NCI-H748 treated with DMSO at 0.1 percent for 48 hours (cell line): ENCODE results near the gene XPR1.

Source experiments
- DNase-seq: peaks from one replicate; lab custom pipeline; 2025; lab: John Stamatoyannopoulos, UW

Gene XPR1

DNA sequence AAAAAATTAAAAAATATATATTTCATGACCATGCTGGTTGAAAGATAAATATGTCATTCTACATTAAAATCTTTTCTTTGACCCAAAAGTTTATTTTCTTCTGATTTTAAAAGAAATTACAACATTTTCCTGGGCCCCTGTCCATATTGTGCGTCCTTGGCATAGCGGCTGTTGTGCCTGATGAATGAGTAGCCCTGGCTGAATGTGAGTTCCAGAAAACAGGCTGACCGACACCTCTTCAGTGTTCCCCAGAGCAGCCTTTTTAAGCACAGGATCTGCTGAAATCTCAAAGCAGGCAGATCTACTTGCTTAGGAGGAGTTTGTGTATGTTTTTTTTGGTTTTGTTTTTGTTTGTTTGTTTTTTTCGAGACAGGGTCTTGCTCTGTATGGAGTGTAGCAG is 300.6 kb downstream of the XPR1 start:
- DNase-seq, result no peak

GRCh38 chr1:180933141-180933540 is 301.3 kb downstream of the XPR1 start:
- DNase-seq, result no peak

- DNase-seq, result no peak
These were observed 302.7 kb downstream of the XPR1 start for GRCh38 chr1:180934563-180934962.

GRCh38 chr1:180935326-180936109 is 303.7 kb downstream of the XPR1 start:
- DNase-seq, result no peak

- no peak for DNase-seq
These were observed 304.5 kb downstream of the XPR1 start for GRCh38 chr1:180936110-180937011.

- DNase-seq, result no peak
These were observed 305.2 kb downstream of the XPR1 start for GRCh38 chr1:180937012-180937372.

GRCh38 chr1:180937624-180938225 is 305.9 kb downstream of the XPR1 start:
- DNase-seq, result no peak

DNA sequence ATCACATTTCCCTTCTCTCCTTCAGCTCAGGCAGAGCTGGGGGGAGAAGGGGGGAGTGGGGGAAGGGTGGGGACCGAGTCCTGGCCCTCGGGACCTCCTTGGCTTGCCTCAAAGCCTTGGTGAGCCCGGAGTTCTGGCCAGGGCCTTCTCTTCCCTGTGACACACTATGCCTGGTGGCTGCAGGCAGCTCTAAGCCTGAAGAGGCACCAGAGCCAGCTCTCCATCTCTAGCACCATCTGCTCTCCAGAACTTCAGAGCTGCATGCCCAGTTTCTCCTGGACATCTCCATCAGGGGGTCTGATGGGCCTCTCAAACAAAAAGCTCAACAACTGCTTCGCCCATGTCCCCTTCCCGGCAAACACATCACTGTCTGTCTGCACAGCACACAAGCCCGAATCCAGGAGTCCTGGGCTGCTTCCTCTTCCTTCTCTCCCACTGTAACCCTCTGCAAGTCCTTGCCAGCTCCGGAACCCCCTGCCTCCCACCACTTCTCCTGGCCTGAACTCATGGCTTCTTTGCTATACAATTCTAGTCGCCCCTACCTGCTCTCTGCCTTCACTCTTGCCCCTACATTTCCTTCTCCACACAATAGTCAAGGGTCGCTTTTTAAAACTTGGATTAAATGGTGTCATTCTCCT is 307.4 kb downstream of the XPR1 start:
- DNase-seq, result no peak

DNA sequence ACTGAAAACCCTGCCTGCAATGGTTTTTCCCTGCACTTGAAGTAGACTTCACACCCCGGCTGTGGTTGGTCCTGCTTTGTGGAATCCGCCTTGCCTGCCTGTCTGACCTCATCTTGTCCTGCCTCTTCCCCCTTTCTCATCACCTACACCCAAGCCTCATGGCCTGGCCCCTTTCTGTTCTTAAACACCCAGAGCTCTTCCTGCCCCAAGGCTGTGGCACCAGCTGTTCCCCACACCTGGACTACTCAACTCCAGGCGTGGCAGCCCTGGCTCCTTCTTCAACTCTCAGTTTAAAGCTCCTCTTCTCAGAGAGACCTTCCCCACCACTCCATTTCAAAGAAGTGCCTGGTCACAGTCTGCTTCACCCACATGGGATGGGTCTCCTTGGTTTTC is 307.9 kb downstream of the XPR1 start:
- no peak for DNase-seq
